SK-MEL-5 (cell line): ENCODE results near the gene TAOK2. TPM values are rescaled to one million over a fixed set of nuclear protein-coding genes. Genes with fewer than 3 reads are reported as not detected.

Source experiments
- DNase-seq: peaks from one replicate; pipeline ENCODE4 v3.0.0-alpha.2; 2016; ENCODE audit warnings: low read depth, low spot score
- in situ Hi-C: cut with HindIII; loops from 2 replicates; pipeline ENCODE4 v1.10.0; 2016; ENCODE audit warnings: low sequenced_read_pairs, high pct_unique_total_duplicates, low pct_unique_long_range_greater_than_20kb
- total RNA-seq: library from RNA; depleted of rRNA; stranded (reverse); fragments of >200 nt; shearing (Covaris generic); gene quantifications from 2 replicates; pipeline ENCODE4 v1.2.3, GENCODE V29; 2014

Gene TAOK2
- total RNA-seq, 1 experiment from 2014 or later: 28.6 TPM

DNA sequence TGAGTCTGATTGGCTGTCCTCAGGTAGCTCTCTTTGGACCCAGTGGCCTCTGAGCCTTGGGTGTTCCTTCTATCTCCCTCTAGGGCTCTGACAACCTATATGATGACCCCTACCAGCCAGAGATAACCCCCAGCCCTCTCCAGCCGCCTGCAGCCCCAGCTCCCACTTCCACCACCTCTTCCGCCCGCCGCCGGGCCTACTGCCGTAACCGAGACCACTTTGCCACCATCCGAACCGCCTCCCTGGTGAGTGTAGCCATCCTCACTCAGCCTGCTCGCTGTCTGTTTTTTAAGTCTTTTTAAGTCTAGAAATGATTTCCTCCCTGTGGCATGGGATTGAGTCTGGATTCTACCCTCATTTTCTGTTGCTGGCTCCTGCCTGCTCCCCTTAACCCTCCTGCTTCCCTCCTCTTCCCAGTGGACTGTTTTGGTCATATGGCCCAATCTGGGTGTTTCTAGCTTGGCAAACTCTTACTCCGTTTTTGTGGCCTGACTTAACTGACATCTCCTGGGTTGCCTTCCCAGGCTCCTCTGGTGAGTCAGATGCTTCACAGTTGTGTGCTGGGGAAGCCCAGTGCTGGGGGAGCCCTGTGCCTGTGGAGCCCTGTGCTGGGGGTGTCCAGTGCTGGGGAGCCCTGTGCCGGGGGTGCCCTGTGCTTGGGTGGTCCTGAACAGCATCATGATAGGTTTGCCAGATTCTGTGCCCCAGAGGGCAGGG, 9.9 kb downstream of the TAOK2 start:
- no peak for DNase-seq
- in situ Hi-C loops: no loop called here

DNA sequence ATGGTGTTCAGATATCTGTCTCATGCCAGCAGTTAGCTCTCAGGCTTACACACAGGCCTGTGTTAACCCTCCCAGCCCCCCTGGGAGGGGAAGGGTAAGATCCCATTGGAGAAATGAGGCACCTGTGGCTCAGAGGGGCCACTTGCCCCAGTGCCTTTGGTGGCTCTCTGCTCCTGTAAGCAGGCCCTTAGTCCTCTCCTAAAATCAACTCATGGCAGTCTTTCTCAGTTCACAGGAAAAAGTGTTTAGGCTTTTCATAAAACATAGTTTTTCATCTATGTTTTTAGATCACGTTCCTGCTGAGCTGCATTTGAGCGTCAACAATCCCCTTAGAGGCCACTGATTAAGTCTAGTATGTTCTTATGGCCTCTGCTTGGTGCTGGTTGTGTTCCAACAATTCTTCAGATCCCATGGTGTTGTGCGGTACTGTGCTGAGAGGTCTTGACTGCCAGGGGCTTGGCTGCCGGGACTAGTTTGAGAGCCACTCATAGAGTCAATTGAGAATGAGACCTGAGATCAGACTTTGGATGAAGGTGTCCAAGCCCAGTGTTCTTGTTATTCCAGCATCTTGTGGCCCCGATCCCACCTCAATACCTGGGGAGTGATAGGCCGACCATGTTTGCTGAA, 10.6 kb downstream of the TAOK2 start:
- DNase-seq: no peak
- in situ Hi-C loops: no loop called here

DNA sequence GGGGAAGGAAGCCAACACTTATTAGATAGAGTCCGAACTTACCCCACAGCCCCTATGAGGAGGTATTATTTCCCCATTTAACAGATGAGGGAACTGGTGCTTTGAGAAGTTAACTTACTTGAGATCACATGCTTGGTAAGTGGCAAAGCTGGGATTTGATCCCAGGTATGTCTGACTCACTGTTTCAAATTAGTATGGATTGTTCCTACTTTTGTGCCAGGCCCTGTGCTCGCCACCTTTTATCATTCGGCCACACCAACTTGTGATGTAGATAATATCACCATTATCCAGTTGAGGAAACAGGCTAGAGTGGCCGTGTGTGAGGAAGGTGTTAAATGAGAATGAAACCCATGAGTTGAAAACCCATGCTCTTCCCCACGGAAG, 11.1 kb downstream of the TAOK2 start:
- in situ Hi-C loops: no loop called here
- no peak for DNase-seq

DNA sequence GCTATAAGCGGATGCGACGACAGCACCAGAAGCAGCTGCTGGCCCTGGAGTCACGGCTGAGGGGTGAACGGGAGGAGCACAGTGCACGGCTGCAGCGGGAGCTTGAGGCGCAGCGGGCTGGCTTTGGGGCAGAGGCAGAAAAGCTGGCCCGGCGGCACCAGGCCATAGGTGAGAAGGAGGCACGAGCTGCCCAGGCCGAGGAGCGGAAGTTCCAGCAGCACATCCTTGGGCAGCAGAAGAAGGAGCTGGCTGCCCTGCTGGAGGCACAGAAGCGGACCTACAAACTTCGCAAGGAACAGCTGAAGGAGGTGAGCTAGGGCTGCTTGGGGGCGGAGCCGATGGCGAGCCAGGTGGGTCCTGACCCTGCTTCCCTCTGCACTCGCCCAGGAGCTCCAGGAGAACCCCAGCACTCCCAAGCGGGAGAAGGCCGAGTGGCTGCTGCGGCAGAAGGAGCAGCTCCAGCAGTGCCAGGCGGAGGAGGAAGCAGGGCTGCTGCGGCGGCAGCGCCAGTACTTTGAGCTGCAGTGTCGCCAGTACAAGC, 11.7 kb downstream of the TAOK2 start:
- no peak for DNase-seq
- in situ Hi-C loops: no loop called here

DNA sequence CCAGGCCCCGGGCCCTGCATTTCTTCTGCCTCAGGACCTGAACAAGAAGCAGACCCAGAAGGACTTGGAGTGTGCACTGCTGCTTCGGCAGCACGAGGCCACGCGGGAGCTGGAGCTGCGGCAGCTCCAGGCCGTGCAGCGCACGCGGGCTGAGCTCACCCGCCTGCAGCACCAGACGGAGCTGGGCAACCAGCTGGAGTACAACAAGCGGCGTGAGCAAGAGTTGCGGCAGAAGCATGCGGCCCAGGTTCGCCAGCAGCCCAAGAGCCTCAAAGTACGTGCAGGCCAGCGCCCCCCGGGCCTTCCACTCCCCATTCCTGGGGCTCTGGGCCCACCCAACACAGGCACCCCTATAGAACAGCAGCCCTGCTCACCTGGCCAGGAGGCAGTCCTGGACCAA, 12.6 kb downstream of the TAOK2 start:
- no peak for DNase-seq

DNA sequence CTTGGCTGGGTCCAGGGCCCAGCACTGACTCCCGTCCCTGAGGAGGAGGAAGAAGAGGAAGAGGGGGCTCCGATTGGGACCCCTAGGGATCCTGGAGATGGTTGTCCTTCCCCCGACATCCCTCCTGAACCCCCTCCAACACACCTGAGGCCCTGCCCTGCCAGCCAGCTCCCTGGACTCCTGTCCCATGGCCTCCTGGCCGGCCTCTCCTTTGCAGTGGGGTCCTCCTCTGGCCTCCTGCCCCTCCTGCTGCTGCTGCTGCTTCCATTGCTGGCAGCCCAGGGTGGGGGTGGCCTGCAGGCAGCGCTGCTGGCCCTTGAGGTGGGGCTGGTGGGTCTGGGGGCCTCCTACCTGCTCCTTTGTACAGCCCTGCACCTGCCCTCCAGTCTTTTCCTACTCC, 13.3 kb downstream of the TAOK2 start:
- in situ Hi-C loops: no loop called here
- DNase-seq: no peak

More for the DNA sequence above, 12.6 kb downstream of the TAOK2 start:
- in situ Hi-C loops: no loop called here

DNA sequence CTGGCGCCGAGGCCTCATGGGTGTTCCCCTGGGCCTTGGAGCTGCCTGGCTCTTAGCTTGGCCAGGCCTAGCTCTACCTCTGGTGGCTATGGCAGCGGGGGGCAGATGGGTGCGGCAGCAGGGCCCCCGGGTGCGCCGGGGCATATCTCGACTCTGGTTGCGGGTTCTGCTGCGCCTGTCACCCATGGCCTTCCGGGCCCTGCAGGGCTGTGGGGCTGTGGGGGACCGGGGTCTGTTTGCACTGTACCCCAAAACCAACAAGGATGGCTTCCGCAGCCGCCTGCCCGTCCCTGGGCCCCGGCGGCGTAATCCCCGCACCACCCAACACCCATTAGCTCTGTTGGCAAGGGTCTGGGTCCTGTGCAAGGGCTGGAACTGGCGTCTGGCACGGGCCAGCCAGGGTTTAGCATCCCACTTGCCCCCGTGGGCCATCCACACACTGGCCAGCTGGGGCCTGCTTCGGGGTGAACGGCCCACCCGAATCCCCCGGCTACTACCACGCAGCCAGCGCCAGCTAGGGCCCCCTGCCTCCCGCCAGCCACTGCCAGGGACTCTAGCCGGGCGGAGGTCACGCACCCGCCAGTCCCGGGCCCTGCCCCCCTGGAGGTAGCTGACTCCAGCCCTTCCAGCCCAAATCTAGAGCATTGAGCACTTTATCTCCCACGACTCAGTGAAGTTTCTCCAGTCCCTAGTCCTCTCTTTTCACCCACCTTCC, 13.9 kb downstream of the TAOK2 start:
- no peak for DNase-seq
- in situ Hi-C loops: no loop called here

DNA sequence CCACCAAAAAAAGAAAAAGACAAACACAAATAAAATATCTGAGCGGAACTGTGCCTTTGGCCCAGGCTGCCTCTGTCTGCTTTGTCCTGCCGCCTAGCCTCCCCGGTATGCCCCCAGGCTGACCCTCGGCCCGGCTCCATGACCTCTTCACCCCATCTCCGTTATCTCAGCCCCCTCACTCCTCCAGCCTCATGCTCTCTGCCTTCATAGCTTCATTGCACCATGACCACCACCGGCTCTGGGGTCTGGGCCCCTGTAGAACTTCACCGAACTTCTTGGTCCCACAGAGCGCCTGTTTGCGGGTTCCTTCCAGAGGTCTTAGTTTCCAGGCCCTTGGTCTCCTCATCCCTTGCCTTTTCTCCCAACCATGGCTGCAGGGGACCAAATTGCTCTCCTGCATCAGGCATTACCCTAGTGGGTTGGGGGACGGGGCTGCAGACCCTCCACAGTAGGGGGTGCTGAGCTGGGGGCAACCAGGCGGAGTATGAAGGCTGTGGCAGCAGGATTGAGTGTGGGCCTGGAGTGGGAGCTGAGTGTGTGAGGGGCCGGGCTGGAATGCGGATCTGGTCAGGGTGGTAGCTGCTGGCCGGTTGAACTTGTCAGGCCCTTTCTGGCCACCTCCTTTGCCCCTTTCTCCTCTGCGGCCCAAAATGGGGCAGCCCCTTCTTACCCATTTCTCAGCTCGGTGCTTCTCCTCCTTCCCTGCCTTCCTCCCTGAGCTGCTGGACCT, 14.8 kb downstream of the TAOK2 start:
- in situ Hi-C loops: no loop called here
- DNase-seq: no peak

DNA sequence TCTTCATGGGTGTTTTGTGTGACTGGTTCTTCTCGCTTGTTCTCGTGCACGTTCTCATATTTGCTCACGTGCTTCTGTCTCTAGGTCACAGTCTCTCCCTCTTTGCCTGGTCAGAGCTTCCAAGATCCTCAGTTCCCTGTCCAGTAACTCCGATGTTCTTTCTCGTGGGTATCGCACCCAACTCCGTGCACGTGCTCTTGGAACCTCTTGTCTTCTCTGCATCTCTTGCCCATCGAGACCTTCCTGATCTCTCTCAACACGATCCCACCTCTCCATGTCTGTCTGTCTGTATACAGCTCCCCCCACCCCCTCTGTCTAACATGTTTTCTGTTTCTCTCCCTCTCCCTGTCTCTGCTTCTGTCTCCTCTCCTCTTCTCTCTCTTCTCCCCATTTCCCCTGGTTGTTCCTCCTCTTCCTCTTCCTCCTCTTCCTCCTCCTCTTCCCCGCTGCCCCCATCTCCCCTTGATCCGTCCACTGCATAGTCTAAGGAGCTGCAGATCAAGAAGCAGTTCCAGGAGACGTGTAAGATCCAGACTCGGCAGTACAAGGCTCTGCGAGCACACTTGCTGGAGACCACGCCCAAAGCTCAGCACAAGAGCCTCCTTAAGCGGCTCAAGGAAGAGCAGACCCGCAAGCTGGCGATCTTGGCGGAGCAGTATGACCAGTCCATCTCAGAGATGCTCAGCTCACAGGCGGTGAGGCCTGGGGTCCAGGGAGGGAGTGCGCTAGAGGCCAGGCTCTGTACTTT, 15.6 kb downstream of the TAOK2 start:
- in situ Hi-C loops: no loop called here
- no peak for DNase-seq

DNA sequence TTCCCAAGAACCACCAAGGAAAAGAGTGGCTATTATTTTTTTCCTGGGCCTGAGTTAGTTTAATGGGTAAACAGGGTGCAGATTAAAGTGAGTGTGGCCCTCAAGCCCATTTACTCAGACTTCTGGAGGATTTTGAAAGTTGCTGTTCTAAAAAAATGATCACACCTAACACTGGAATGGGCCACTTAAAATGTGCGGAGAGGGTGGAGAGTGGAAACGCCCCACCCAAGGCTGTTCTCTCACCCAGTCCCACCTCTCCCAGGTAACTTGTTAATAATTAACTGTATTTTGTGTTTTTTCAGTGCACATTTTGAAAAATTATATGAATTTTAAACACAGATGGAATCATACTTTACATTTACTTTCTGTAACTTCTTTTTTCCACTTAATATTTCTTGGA, 16.4 kb downstream of the TAOK2 start:
- DNase-seq: no peak
- in situ Hi-C loops: no loop called here

DNA sequence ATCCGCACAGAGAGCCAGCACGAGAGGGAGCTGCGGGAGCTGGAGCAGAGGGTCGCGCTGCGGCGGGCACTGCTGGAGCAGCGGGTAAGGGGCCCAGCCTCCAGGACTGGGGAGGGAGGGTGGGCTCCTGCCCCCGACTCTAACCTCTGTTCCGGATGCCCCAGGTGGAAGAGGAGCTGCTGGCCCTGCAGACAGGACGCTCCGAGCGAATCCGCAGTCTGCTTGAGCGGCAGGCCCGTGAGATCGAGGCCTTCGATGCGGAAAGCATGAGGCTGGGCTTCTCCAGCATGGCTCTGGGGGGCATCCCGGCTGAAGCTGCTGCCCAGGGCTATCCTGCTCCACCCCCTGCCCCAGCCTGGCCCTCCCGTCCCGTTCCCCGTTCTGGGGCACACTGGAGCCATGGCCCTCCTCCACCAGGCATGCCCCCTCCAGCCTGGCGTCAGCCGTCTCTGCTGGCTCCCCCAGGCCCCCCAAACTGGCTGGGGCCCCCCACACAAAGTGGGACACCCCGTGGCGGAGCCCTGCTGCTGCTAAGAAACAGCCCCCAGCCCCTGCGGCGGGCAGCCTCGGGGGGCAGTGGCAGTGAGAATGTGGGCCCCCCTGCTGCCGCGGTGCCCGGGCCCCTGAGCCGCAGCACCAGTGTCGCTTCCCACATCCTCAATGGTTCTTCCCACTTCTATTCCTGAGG, 17.4 kb downstream of the TAOK2 start:
- DNase-seq: no peak
- in situ Hi-C loops: no loop called here

DNA sequence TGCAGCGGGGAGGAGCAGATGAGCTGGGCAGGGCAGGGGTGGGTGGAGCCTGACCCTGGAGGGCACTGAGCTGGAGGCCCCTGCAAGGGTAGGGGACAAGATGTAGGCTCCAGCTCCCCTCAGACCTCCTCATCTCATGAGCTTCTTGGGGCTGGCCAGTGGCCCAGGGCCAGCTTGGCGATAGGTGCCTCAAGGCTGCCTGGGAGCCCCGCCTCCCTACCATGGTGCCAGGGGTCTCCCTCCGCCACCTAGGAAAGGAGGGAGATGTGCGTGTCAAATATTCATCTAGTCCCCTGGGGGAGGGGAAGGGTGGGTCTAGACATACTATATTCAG, 17.9 kb downstream of the TAOK2 start:
- DNase-seq: no peak
- in situ Hi-C loops: no loop called here

DNA sequence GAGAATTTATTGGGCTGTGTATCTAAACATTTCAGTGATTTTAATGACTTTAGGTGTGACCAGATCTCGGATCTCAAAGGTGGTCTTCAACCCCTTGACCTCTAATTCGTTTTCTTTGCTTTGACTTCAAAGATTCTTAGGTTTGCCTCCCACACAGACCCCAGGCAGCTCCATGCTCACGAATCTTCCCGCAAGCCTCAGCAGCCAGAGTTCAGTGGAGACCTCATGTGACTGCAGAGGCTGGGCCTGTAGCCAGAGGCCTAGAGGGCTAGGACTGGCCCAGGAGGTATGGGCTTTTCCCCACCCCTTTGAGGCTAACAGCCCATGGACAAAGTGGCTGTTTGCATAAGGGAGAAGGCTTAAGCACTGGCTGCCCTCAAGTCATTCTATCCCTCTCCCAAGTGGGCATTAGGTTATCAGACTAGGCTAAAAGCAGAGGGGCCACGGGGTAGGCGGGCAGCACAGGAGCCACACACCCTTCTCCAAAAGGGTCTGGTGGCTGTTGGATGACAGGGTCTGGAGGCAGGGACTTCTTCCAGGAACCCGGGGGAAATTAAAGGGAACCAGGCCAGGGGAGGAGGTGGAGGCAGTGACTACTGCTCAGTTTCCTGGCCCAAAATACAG, 18.8 kb downstream of the TAOK2 start:
- in situ Hi-C loops: no loop called here
- DNase-seq: peak; percentile 48

DNA sequence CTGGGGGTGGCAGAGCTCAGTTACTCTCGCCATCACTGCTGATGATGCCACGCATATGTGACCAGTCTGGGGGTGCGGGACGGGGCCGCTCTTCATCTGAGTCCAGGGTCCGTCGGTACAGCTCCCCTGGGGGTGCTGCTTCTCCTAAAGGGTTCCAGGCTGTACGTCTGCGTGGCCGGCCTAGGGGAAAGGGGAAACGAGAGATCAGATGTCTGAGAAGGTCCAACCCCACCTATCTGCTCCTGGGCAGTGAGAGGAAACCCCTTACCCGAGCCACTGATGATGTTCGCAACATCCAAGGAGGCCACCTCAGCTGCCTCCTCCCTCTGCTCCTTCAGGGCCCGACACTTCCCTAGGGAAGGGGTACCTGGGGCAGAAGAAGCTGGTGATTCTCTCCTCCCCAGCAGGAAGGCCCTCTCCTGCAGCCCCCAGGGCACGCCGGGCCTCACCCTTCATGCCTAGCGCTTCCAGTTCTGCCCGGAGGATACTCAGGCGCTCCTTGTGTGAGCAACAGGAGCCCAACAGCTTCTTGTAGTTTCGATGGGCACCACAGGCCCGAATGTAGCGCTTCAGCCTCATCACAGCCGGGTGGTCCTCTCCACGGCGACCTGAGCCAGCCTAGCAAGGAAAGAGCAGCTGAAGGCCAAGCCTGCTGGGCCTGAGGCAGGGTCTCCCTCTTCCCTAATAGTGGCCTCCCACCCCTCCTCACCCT, 19.7 kb downstream of the TAOK2 start:
- in situ Hi-C loops: no loop called here
- DNase-seq: no peak

DNA sequence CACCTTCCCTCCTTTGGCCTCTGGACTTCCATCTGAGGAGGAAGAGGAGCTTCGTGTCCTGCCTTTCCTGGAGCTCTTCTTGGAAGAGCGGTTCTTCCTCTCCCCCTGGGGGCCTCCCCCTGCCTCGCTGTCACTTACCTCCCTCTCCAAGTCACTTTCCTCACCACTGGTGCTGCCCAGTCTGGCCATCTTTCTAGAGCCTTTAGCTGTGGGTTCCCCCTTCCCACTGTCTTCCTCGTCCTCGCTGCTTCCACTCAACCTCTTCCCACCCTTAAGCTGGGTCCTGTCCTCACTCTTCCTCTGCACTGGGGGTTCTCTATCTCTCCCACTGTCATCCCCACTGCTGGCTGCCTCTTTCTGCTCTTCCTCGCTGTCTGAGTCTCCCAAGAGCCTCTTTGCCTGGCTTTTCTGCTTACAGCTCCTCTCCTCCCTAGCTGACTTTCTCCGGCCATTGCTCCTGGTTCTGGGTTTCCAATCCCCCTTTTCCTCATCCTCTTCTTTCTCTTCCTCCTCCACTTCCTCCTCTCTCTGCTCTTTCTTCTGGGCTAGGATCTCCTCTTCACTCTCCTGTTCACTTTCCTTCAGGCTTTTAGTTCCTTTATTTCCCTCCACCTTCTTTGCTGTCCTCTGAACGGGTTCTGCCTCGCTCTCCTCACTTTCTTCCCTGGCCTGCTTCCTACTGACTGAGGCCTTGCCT, 20.4 kb downstream of the TAOK2 start:
- in situ Hi-C loops: no loop called here
- no peak for DNase-seq
